Tibial nerve (tissue), 4 donors: ENCODE measurements around the gene PIP5K1C. TPM values are rescaled to one million over a fixed set of nuclear protein-coding genes. Genes with fewer than 3 reads are reported as not detected.
A peak's percentile ranks its signal among the peaks of the same experiment; 100 is the strongest.
"Not testable (repeated sequence)": the region's sequence is repeated elsewhere in the genome, so short reads cannot be mapped to it uniquely, and the experiment has no call there.

Experiments used
- DNase-seq, 2 donors: peaks; one replicate each; pipeline ENCODE4 v3.0.0-alpha.2; 2019; ENCODE audit warnings: low spot score in 2 of 2
- H3K27ac ChIP-seq, 4 donors: fragments of 200-600 bp; sonication (generic) in 3 of 4; one replicate each; pipeline ENCODE4 v1.5.1; 2017 to 2019; ENCODE audit warnings: mild to moderate bottlenecking in 1 of 4
- H3K27me3 ChIP-seq, 2 donors: fragments of 200-600 bp; sonication (generic) in 1 of 2; one replicate each; pipeline versions ENCODE4 v1.5.1 to v1.6.0; 2017 to 2019
- H3K36me3 ChIP-seq, 3 donors: fragments of 200-600 bp; sonication (generic); one replicate each; pipeline ENCODE4 v1.5.1; 2018 to 2019
- H3K4me1 ChIP-seq, 4 donors: fragments of 200-600 bp; sonication (generic) in 3 of 4; one replicate each; pipeline ENCODE4 v1.5.1; 2017 to 2019
- H3K4me3 ChIP-seq, 4 donors: fragments of 200-600 bp; sonication (generic) in 3 of 4; one replicate each; pipeline ENCODE4 v1.5.1; 2017 to 2019; ENCODE audit warnings: mild to moderate bottlenecking in 1 of 4, moderate library complexity in 1 of 4
- H3K9me3 ChIP-seq, 4 donors: fragments of 200-600 bp; sonication (generic) in 3 of 4; one replicate each; pipeline ENCODE4 v1.5.1; 2017 to 2019
- EP300 ChIP-seq, 2 donors: sonication (generic); formaldehyde crosslinking; IDR thresholded peaks; one replicate each; pipeline ENCODE4 v1.6.1; 2017; ENCODE audit warnings: antibody characterized with exemption in 2 of 2, mild to moderate bottlenecking in 1 of 2
- POLR2A ChIP-seq, 2 donors: fragments of 450-650 bp; IDR thresholded peaks; one replicate each; pipeline ENCODE4 v1.6.1; 2017; ENCODE audit warnings: antibody characterized with exemption in 2 of 2, mild to moderate bottlenecking in 2 of 2, moderate library complexity in 2 of 2
- WGBS, 2 donors: methylation state at CpG; one replicate each; pipeline ENCODE4 v1.1.5; 2018; 5-methylcytosine and 5-hydroxymethylcytosine counted together
- total RNA-seq, 4 donors: library from RNA; depleted of rRNA; stranded (reverse); fragments of >200 nt; gene quantifications; one replicate each; pipeline ENCODE4 v1.1.0, GENCODE V29; 2016
- TF ChIP-seq, protein P1 (sequence below), 5 experiments: fragments of 200-600 bp in 3 of 5; fragments of 450-650 bp in 2 of 5; sonication (generic) in 3 of 5; IDR thresholded peaks; one replicate each; pipeline ENCODE4 v1.5.1; 2016 to 2019; ENCODE audit warnings: antibody characterized with exemption in 5 of 5, mild to moderate bottlenecking in 3 of 5, moderate library complexity in 2 of 5

The PIP5K1C gene
- total RNA-seq, 4 donors from 2014 or later, result 23.0 to 37.2 (median 24.9) TPM

DNA sequence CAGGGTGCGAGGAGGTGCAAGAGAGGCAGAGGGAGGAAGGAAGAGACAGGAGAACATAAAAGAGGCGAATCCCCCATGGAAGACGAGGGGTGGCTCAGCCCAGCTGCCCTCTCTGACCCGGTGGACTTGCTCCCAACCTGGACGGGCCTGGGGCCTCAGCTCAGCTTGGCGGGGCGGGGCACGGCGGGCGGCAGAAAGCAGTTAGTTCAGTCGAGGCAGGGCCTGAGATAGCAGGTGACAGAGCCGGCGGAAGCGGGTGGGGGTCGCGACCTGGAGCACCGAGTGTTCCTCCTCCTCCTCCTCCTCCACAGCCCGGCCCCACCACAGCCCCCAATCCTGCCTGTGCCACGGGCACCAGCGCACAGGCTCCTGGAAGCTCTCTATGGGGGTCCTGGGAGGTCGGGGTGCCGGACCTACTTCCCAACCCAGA is 66.7 kb downstream of the PIP5K1C start:
- Histone ChIP-seq H3K4me1 (no peaks in the 10 kb centered on the region), H3K27ac (no peak overlapping the region), H3K4me3 (no peak overlapping the region), H3K36me3 (peaks cover 0 to 87% (median 0%) of the 10 kb centered on the region in 3 donors), H3K9me3 (no peaks in the 10 kb centered on the region), H3K27me3 (no peaks in the 10 kb centered on the region)
- TF ChIP-seq, protein P1, sequence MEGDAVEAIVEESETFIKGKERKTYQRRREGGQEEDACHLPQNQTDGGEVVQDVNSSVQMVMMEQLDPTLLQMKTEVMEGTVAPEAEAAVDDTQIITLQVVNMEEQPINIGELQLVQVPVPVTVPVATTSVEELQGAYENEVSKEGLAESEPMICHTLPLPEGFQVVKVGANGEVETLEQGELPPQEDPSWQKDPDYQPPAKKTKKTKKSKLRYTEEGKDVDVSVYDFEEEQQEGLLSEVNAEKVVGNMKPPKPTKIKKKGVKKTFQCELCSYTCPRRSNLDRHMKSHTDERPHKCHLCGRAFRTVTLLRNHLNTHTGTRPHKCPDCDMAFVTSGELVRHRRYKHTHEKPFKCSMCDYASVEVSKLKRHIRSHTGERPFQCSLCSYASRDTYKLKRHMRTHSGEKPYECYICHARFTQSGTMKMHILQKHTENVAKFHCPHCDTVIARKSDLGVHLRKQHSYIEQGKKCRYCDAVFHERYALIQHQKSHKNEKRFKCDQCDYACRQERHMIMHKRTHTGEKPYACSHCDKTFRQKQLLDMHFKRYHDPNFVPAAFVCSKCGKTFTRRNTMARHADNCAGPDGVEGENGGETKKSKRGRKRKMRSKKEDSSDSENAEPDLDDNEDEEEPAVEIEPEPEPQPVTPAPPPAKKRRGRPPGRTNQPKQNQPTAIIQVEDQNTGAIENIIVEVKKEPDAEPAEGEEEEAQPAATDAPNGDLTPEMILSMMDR (IDR thresholded peaks at IDR 0.05), result no peak
- TF ChIP-seq POLR2A (IDR thresholded peaks at IDR 0.05) (no peak), EP300 (IDR thresholded peaks at IDR 0.05) (no peak)
- no peak for DNase-seq
- WGBS, 2 donors, result 82 to 85% methylated on average over 22 of the region's 22 CpGs

GRCh38 chr19:3632739-3633558 is 67.3 kb downstream of the PIP5K1C start:
- Histone ChIP-seq H3K36me3 (peaks cover 0 to 81% (median 0%) of the 10 kb centered on the region in 3 donors), H3K27ac (peak overlapping the region in 1 of 4 donors; percentile 52)
- 85 to 89% methylated on average over 48 to 50 of the region's 50 CpGs for WGBS, 2 donors

DNA sequence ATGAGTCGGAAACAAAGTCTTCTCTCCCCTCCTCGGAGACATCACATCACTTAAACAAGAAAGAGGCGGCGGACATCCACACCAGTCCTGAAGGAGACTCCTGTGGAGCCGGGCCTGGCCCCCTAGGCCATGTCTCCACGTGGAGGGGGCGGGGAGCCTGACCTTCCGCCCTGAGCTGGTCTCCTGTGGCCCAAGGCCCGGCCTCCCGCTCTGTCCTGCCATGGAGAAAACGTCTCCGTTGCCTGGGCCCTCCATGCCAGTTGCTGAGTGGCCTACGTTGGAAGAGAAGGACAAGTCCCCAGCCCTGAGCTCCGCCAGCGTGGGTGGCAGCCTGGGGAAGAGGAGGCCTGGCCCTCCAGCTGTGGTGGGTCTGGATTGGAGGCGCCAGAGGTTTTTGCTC is 68.2 kb downstream of the PIP5K1C start:
- no peaks in the 10 kb centered on the region for H3K9me3 ChIP-seq
- peak overlapping the region in 1 of 4 donors; percentile 52 for H3K27ac ChIP-seq

More at GRCh38 chr19:3632739-3633558, 67.3 kb downstream of the PIP5K1C start:
- no peak for TF ChIP-seq EP300 (IDR thresholded peaks at IDR 0.05)
- TF ChIP-seq POLR2A (IDR thresholded peaks at IDR 0.05), result no peak
- TF ChIP-seq, protein P1 (IDR thresholded peaks at IDR 0.05), result no peak
- Histone ChIP-seq H3K4me3 (no peak overlapping the region), H3K9me3 (no peaks in the 10 kb centered on the region), H3K4me1 (no peaks in the 10 kb centered on the region), H3K27me3 (no peaks in the 10 kb centered on the region)
- no peak for DNase-seq

DNA sequence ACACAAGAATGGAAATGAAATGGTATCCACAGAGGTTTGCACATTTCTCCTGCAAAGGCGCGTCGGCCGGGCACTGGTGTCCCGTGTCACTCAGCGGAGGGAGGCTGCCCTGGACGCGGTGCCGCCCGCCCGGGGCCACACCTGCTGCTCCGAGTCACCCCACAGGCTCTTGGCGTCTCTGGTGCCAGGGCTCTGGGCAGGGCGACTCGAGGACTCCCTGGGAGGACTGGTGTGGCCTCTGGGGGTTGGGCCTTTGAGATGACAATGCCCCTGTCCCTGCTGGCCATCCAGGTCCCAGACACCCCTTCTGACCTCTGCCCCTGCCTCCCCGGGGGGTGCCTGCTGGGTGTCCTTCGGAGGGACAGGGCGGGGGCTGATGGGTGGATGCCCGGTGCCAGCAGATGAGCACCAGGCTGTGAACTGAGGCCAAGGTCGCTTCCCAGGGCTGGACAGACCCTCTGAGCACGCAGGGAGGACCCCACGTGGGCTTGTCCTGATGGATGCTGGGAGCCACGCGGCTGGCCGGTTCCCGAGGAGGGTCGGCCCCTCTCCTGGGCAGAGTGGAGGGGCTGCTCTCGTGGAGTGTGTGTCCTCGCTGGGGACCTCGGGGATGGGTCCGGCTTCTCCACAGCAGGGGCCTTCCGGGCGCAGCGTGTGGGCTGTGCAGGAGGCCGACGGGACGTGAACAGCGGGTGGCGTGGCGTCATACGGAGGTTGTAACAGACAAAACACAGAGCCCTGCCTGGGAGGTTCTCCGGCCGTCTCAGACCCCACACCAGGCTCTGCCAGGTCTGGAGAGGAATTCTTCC is 69.0 kb downstream of the PIP5K1C start:
- H3K36me3 ChIP-seq, result peaks cover 0 to 64% (median 0%) of the 10 kb centered on the region in 3 donors
- H3K27ac ChIP-seq, result no peak overlapping the region
- DNase-seq, result no peak
- no peaks in the 10 kb centered on the region for H3K9me3 ChIP-seq
- no peak overlapping the region for H3K4me3 ChIP-seq
- H3K4me1 ChIP-seq, result peaks cover 0 to 7% (median 2%) of the 10 kb centered on the region in 4 donors
- TF ChIP-seq EP300 (IDR thresholded peaks at IDR 0.05) (no peak), POLR2A (IDR thresholded peaks at IDR 0.05) (no peak)
- TF ChIP-seq, protein P1 (IDR thresholded peaks at IDR 0.05), result no peak
- 91% methylated on average over 34 to 37 of the region's 43 CpGs for WGBS, 2 donors
- H3K27me3 ChIP-seq, result no peaks in the 10 kb centered on the region

More for the DNA sequence above, 68.2 kb downstream of the PIP5K1C start:
- TF ChIP-seq, protein P1 (IDR thresholded peaks at IDR 0.05), result no peak
- TF ChIP-seq POLR2A (IDR thresholded peaks at IDR 0.05) (no peak), EP300 (IDR thresholded peaks at IDR 0.05) (no peak)
- Histone ChIP-seq H3K27me3 (no peaks in the 10 kb centered on the region), H3K4me3 (no peak overlapping the region), H3K4me1 (peaks cover 0 to 6% (median 2%) of the 10 kb centered on the region in 4 donors), H3K36me3 (peaks cover 0 to 72% (median 0%) of the 10 kb centered on the region in 3 donors)
- WGBS, 2 donors, result 68 to 78% methylated on average over 15 to 16 of the region's 16 CpGs
- no peak for DNase-seq

DNA sequence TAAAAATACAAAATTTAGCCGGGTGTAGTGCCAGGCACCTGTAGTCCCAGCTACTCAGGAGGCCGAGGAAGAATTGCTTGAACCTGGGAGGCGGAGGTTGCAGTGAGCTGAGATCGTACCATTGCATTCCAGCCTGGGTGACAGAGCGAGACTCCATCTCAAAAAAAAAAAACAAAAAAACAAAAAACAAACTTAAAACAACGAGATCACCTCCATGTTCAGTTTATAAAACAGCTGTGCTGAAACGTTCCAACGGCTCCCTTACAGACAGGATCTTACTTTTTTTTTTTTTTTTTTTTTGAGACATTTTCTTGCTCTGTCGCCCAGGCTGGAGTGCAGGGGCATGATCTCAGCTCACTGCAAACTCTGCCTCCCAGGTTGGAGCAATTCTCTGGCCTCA is 71.5 kb downstream of the PIP5K1C start:
- not testable (repeated sequence) for H3K4me3 ChIP-seq, H3K27me3 ChIP-seq, H3K9me3 ChIP-seq, DNase-seq
- H3K36me3 ChIP-seq, result peaks cover 0 to 43% (median 0%) of the 10 kb centered on the region in 3 donors
- peak overlapping the region in 1 of 4 donors; percentile 15 for H3K27ac ChIP-seq
- peaks cover 0 to 31% (median 16%) of the 10 kb centered on the region in 4 donors for H3K4me1 ChIP-seq
- 67 to 72% methylated on average over 9 of the region's 9 CpGs for WGBS, 2 donors
